ENCODE measurements around the gene HTR3A. TPM values are rescaled to one million over a fixed set of nuclear protein-coding genes. Genes with fewer than 3 reads are reported as not detected.

HTR3A gene
- total and polyA plus RNA-seq, 2 donors (not counting 1 experiment from before 2014, with no cell fraction given): not detected

GRCh38 chr11:114011443-114011842 lies 36.5 kb downstream of the HTR3A start:
- Histone ChIP-seq H3K9ac (ENCODE audit: insufficient read depth, low read length) (no peak overlapping the region), H3K4me2 (ENCODE audit: extremely low read depth, insufficient read depth, low read length) (no peak overlapping the region), H3K27me3 (ENCODE audit: control insufficient read depth, insufficient read depth, low read length) (no peaks in the 10 kb centered on the region), H3K9me3 (ENCODE audit: control insufficient read depth, insufficient read depth, low read depth, low read length) (no peaks in the 10 kb centered on the region), H3K4me1 (ENCODE audit: control insufficient read depth, extremely low read depth, insufficient read depth, low read length) (no peaks in the 10 kb centered on the region), H3K36me3 (ENCODE audit: control insufficient read depth, insufficient read depth, low read length) (no peaks in the 10 kb centered on the region), H3K27ac (ENCODE audit: insufficient read depth, low read length) (no peak overlapping the region), H4K20me1 (ENCODE audit: control insufficient read depth, extremely low read depth, insufficient read depth, low read length) (no peaks in the 10 kb centered on the region), H2AFZ (ENCODE audit: low read length) (no peak overlapping the region), H3K79me2 (ENCODE audit: control insufficient read depth, insufficient read depth, low read length) (no peaks in the 10 kb centered on the region), H3K4me3 (replicated peaks in 1 of 4; ENCODE audit: control extremely low read depth in 1 of 4, insufficient read depth in 1 of 4, low read depth in 3 of 4, low read length in 4 of 4) (no peak overlapping the region)
- no peak for DNase-seq (ENCODE audit: low read depth in 2 of 2)
- TF ChIP-seq CTCF (conservative IDR thresholded peaks at IDR 0.05 in 1 of 2, IDR thresholded peaks at IDR 0.05 in 1 of 2; ENCODE audit: low read depth in 1 of 2, low read length in 2 of 2) (no peak), EZH2 (IDR thresholded peaks at IDR 0.05; ENCODE audit: low read length, missing control alignments) (no peak)

GRCh38 chr11:114015117-114015516 lies 40.2 kb downstream of the HTR3A start:
- Histone ChIP-seq H3K27ac (ENCODE audit: insufficient read depth, low read length) (no peak overlapping the region), H3K4me3 (replicated peaks in 1 of 4; ENCODE audit: control extremely low read depth in 1 of 4, insufficient read depth in 1 of 4, low read depth in 3 of 4, low read length in 4 of 4) (no peak overlapping the region), H4K20me1 (ENCODE audit: control insufficient read depth, extremely low read depth, insufficient read depth, low read length) (no peaks in the 10 kb centered on the region), H3K9ac (ENCODE audit: insufficient read depth, low read length) (no peak overlapping the region), H3K79me2 (ENCODE audit: control insufficient read depth, insufficient read depth, low read length) (no peaks in the 10 kb centered on the region), H3K4me2 (ENCODE audit: extremely low read depth, insufficient read depth, low read length) (no peak overlapping the region), H3K27me3 (ENCODE audit: control insufficient read depth, insufficient read depth, low read length) (no peaks in the 10 kb centered on the region), H3K9me3 (ENCODE audit: control insufficient read depth, insufficient read depth, low read depth, low read length) (no peaks in the 10 kb centered on the region), H3K4me1 (ENCODE audit: control insufficient read depth, extremely low read depth, insufficient read depth, low read length) (no peaks in the 10 kb centered on the region), H3K36me3 (ENCODE audit: control insufficient read depth, insufficient read depth, low read length) (no peaks in the 10 kb centered on the region), H2AFZ (ENCODE audit: low read length) (no peak overlapping the region)
- TF ChIP-seq EZH2 (IDR thresholded peaks at IDR 0.05; ENCODE audit: low read length, missing control alignments) (no peak), CTCF (conservative IDR thresholded peaks at IDR 0.05 in 1 of 2, IDR thresholded peaks at IDR 0.05 in 1 of 2; ENCODE audit: low read depth in 1 of 2, low read length in 2 of 2) (no peak)
- DNase-seq (ENCODE audit: low read depth in 2 of 2): no peak

GRCh38 chr11:114016986-114017385 lies 42.1 kb downstream of the HTR3A start:
- H3K4me2 ChIP-seq (ENCODE audit: extremely low read depth, insufficient read depth, low read length): no peak overlapping the region
- no peak overlapping the region for H3K4me3 ChIP-seq (replicated peaks in 1 of 4; ENCODE audit: control extremely low read depth in 1 of 4, insufficient read depth in 1 of 4, low read depth in 3 of 4, low read length in 4 of 4)
- H3K9ac ChIP-seq (ENCODE audit: insufficient read depth, low read length): no peak overlapping the region
- no peaks in the 10 kb centered on the region for H3K36me3 ChIP-seq (ENCODE audit: control insufficient read depth, insufficient read depth, low read length)
- no peak for DNase-seq (ENCODE audit: low read depth in 2 of 2)
- H3K27ac ChIP-seq (ENCODE audit: insufficient read depth, low read length): no peak overlapping the region
- no peaks in the 10 kb centered on the region for H3K79me2 ChIP-seq (ENCODE audit: control insufficient read depth, insufficient read depth, low read length)
- no peak overlapping the region for H2AFZ ChIP-seq (ENCODE audit: low read length)
- no peaks in the 10 kb centered on the region for H3K4me1 ChIP-seq (ENCODE audit: control insufficient read depth, extremely low read depth, insufficient read depth, low read length)
- no peaks in the 10 kb centered on the region for H3K27me3 ChIP-seq (ENCODE audit: control insufficient read depth, insufficient read depth, low read length)
- TF ChIP-seq EZH2 (IDR thresholded peaks at IDR 0.05; ENCODE audit: low read length, missing control alignments) (no peak), CTCF (conservative IDR thresholded peaks at IDR 0.05 in 1 of 2, IDR thresholded peaks at IDR 0.05 in 1 of 2; ENCODE audit: low read depth in 1 of 2, low read length in 2 of 2) (no peak)
- H4K20me1 ChIP-seq (ENCODE audit: control insufficient read depth, extremely low read depth, insufficient read depth, low read length): no peaks in the 10 kb centered on the region
- no peaks in the 10 kb centered on the region for H3K9me3 ChIP-seq (ENCODE audit: control insufficient read depth, insufficient read depth, low read depth, low read length)
